GM10266 (cell line): Measurements from ENCODE around the gene PTPRN.
A peak's percentile ranks its signal among the peaks of the same experiment; 100 is the strongest.

Source experiments
- DNase-seq: peaks from one replicate; pipeline ENCODE4 v3.0.0; 2012; ENCODE audit errors: extremely low spot score
- TF ChIP-seq, protein P1 (sequence below): IDR thresholded peaks from 2 replicates; pipeline ENCODE4 v1.5.1; 2012; ENCODE audit warnings: mild to moderate bottlenecking, low read depth; ENCODE audit not compliant: control insufficient read depth, insufficient read depth; ENCODE audit errors: missing control alignments

PTPRN gene

DNA sequence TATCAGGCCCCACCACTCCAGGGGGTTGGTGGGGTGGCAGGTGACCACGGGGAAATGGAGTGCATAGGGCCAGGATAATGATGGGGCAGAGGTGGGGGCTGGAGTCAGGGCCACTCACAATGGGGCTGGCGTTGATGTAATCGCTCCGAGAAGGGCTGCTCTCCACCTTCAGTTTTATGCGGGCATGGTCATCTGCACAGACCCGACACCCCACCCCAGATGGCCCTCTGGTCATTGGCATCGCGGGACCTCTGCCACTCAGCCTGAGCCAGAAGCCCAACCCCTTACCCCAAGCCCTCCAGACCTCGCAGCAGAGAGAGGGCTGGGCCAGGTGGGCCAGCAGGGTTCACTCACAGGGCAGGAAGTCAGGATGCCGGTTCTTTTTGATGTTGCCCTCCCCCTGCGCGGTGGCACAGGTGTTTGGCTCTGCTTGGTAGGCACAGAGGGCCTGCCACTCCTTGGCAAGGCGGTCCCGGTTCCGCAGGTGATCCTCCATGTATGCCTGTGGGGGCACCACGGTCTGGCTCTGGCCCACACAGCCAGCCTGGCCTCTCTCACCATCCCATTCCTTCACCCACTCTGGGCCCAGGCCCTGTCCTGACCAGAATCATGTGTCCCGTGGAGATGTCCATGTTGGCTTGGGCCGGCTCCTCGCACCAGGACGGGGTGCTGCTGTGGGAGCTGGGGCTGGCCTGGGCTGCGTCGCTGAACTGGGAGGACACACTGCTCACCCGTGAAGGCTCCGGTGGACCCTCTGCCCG is 12.4 kb downstream of the PTPRN start:
- TF ChIP-seq, protein P1, sequence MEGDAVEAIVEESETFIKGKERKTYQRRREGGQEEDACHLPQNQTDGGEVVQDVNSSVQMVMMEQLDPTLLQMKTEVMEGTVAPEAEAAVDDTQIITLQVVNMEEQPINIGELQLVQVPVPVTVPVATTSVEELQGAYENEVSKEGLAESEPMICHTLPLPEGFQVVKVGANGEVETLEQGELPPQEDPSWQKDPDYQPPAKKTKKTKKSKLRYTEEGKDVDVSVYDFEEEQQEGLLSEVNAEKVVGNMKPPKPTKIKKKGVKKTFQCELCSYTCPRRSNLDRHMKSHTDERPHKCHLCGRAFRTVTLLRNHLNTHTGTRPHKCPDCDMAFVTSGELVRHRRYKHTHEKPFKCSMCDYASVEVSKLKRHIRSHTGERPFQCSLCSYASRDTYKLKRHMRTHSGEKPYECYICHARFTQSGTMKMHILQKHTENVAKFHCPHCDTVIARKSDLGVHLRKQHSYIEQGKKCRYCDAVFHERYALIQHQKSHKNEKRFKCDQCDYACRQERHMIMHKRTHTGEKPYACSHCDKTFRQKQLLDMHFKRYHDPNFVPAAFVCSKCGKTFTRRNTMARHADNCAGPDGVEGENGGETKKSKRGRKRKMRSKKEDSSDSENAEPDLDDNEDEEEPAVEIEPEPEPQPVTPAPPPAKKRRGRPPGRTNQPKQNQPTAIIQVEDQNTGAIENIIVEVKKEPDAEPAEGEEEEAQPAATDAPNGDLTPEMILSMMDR = no peak
- DNase-seq = no peak

DNA sequence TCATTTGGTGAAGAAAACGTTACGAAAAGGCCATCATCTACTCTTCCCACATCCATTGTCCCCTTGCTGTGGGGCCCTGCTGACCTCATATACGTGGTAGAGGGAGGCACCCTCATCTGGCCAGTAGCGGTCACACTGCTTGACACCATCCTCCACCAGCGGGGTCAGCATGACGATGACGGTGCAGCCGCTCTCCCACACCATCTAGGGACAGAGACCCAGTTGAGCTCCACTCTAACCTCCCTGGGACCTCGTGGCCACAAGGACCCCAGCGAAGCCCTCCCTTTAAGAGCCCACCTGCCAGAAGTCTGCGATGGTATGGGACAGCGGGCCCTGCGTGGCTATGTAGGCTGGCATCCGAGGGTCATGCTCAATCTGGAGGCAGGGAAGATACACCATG is 13.1 kb downstream of the PTPRN start:
- DNase-seq = no peak
- TF ChIP-seq, protein P1 = no peak

DNA sequence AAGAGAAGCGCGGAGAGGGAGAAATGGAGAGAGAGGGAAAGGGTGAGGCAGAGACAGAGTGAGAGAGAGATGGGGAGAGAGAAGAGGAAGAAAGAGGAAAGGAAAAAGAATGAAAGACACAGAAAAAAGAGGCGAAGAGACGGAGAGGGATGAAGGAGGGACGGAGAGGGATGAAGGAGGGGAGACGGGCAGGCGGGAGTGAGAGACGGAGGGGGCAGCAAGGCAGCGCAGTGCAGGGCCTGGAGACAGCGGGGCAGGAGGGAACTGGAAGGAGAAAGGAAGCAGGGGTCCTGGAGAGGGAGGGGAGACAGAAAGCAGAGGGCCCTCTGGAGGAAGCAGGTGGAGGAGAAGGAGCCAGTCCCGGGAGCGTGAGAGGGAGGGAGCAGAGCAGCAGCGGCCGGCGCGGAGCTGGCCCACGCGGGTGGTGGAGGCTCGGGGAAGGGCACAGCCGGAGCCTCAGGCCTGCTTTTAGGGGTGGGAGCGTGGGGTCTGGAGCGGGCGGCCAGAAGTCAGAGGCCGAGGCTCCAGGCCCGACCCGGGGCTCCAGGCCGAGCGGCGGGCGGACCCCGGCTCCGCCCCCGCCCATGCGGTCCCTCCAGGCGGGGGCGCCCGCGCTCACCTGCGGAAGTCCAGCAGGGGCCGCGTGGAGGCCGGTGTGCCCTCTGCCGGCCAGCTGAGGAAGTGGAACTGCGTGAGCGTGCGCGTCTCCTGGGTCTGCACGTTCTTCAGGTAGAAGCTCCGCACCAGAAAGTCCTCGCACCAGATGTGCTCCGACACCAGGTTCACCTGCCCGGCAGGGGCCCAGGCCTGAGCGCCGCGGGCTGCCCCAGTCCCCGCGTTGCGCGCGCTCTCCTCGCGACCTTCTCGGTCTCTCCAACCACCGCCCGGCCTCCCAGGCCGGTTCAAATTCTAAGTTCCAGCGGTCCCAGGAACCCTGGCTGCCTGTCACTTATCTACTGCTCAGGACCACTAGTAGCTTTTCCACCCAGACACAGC is 14.5 kb downstream of the PTPRN start:
- TF ChIP-seq, protein P1 = peak; percentile 99
- peak; percentile 98 for DNase-seq

DNA sequence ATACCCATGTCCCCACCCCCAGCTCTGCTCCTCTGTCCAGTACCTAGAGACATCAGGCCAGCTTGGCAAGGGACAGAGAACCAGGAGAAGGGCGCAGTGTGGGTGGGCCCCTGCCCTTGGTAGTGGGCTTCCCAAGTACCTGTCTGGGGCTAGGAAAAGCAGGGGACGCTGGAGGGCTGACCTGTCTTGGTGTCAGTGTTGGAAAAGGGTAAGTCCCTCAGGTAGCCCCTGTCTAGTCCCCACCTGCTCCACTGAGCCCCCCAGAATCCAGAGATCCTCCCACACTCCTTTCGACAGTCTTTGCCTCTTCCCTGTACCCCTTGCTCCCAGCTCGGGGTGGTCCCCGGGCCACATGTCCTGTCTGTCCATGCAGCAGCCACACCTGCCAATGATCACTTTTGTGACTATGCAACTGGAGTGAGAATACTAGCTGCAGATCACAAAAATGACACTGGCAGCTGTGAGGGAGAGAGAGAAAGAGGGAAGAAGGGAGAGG is 15.4 kb downstream of the PTPRN start:
- TF ChIP-seq, protein P1 = no peak
- no peak for DNase-seq

DNA sequence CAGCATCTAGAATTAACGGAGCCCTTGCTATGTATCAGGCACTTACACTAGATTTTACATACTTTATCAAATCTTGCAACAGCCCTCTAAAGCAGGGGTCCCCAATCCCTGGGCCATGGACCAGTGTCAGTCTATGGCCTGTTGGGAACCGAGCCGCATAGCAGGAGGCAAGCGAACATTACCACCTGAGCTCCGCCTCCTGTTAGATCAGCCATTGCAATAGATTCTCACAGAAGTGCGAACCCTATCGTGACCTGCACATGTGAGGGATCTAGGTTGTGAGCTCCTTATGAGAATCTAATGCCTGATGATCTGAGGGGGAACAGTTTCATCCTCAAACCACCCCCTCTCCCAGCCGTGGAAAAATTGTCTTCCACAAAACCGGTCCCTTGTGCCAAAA is 16.6 kb downstream of the PTPRN start:
- no peak for DNase-seq
- TF ChIP-seq, protein P1 = no peak

DNA sequence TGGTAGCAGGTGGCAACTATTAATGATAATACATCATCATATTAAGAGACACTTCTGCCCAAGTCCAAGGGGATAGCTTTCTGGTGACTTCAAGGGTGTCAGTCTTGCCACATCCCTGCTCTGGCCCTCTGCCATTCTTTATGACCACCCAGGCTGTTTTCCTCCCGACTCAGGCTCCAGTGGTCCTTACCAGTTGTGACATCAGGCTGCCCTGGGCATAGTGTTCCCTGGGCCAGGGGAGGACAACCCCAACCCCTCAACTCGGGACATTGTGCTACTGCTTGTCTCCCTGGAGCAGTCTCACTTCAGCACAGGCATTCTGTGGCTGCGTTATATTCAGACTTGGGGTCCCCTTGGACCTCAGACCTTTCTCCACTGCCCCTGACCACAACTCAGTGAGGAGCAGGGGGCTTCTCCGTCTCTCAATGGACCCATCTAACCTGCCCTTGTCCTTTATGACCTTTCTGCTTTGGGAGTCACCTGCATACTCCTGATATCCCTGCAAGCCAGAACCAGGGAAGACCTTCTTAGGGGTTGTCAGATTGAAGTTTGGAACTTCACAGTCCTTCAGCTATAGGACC is 17.2 kb downstream of the PTPRN start:
- DNase-seq = no peak
- TF ChIP-seq, protein P1 = no peak
